K562 (cell line): ENCODE data around the gene STK32C. TPM values are rescaled to one million over a fixed set of nuclear protein-coding genes. Genes with fewer than 3 reads are reported as not detected.

ENCODE experiments used
- ATAC-seq: fragments of 200-7000 bp; cut with Tn5 transposase; 3 replicates; pipeline ENCODE4 v1.9.1; 2020; ENCODE audit warnings: moderate library complexity
- BruUV-seq: library from RNA; stranded (reverse); fragments of 400-500 nt; replicated peaks from 2 replicates; lab custom pipeline; 2021; lab: Mats Ljungman, UMichigan
- CTCF ChIA-PET: fragments of 300-600 bp; formaldehyde crosslinking; extraction: SDS; loops from one replicate; lab custom pipeline; 2021; ENCODE audit warnings: low intra/inter-chr PET ratio; lab: Yijun Ruan, JAX
- POLR2A ChIA-PET: fragments of 300-600, 350-650 bp; sonication (Branson Sonifier 250); formaldehyde crosslinking; extraction: SDS; loops from one replicate; lab custom pipeline; 2021; ENCODE audit warnings: antibody characterized with exemption, inconsistent platforms; lab: Yijun Ruan, JAX
- DNase-seq, 4 experiments: peaks; one replicate each; pipeline versions ENCODE4 v3.0.0 to v3.0.0-alpha.2; 2011 to 2018; ENCODE audit warnings: low spot score in 3 of 4, mixed read lengths in 3 of 4; ENCODE audit errors: extremely low read depth in 1 of 4
- FAIRE-seq: peaks from 2 replicates; lab custom pipeline; 2011; peaks lifted over from hg19 to GRCh38; lab: Jason Lieb, UNC
- H2AFZ ChIP-seq: 2 replicates; pipeline ENCODE4 v1.6.0; 2011; ENCODE audit warnings: low read depth, low read length, control low read depth, inconsistent platforms
- H3K27ac ChIP-seq: fragments of 200-600 bp; 3 replicates; pipeline ENCODE4 v1.8.0; 2011; ENCODE audit warnings: low read depth, mild to moderate bottlenecking, control low read depth, inconsistent platforms, low read length, moderate library complexity, mixed read lengths; ENCODE audit errors: extremely low read depth
- H3K27me3 ChIP-seq, 2 experiments: fragments of 300-600 bp in 1 of 2; 2 replicates in 1 of 2; 3 replicates in 1 of 2; pipeline versions ENCODE4 v1.6.0 to v1.8.0; 2011; ENCODE audit warnings: inconsistent platforms in 2 of 2, low read length in 2 of 2, mild to moderate bottlenecking in 1 of 2, mixed read lengths in 1 of 2, moderate library complexity in 1 of 2; ENCODE audit not compliant: control insufficient read depth in 2 of 2, insufficient read depth in 2 of 2
- H3K36me3 ChIP-seq: fragments of 300-600 bp; 3 replicates; pipeline ENCODE4 v1.8.0; 2011; ENCODE audit warnings: mild to moderate bottlenecking, low read length, inconsistent platforms; ENCODE audit not compliant: control insufficient read depth, insufficient read depth
- H3K4me1 ChIP-seq, 2 experiments: fragments of 200-600 bp in 1 of 2; replicated peaks in 1 of 2; 2 replicates in 1 of 2; 3 replicates in 1 of 2; pipeline versions ENCODE4 v1.5.1 to v1.8.0; 2011; ENCODE audit warnings: inconsistent platforms in 2 of 2, low read length in 2 of 2, mild to moderate bottlenecking in 1 of 2, mixed read lengths in 1 of 2, moderate library complexity in 1 of 2; ENCODE audit not compliant: control insufficient read depth in 2 of 2, insufficient read depth in 2 of 2
- H3K4me2 ChIP-seq: 2 replicates; pipeline ENCODE4 v1.6.1; 2011; ENCODE audit warnings: low read length, control low read depth, inconsistent platforms, mixed read lengths; ENCODE audit not compliant: insufficient read depth
- H3K4me3 ChIP-seq: fragments of 200-600 bp; sonication (generic), shearing (Covaris generic); 2 replicates; pipeline ENCODE4 v1.5.1; 2016; ENCODE audit warnings: control low read depth, inconsistent platforms
- H3K79me2 ChIP-seq: fragments of 200-600 bp; 3 replicates; pipeline ENCODE4 v1.8.0; 2011; ENCODE audit warnings: low read length, inconsistent platforms; ENCODE audit not compliant: control insufficient read depth, insufficient read depth
- H3K9ac ChIP-seq, 2 experiments: 2 replicates each; pipeline versions ENCODE4 v1.6.0 to v1.6.1; 2011; ENCODE audit warnings: low read depth in 2 of 2, low read length in 2 of 2, control low read depth in 1 of 2, inconsistent platforms in 1 of 2, mild to moderate bottlenecking in 1 of 2, mixed read lengths in 1 of 2; ENCODE audit not compliant: insufficient read depth in 1 of 2
- H3K9me1 ChIP-seq: one replicate; pipeline ENCODE4 v1.6.0; 2011; ENCODE audit warnings: inconsistent platforms, mild to moderate bottlenecking, low read length, moderate library complexity; ENCODE audit not compliant: control insufficient read depth, insufficient read depth
- H3K9me3 ChIP-seq: replicated peaks from 2 replicates; pipeline ENCODE4 v1.5.1; 2011; ENCODE audit warnings: low read depth, low read length, inconsistent platforms; ENCODE audit not compliant: control insufficient read depth, insufficient read depth
- H4K20me1 ChIP-seq: replicated peaks from 2 replicates; pipeline ENCODE4 v1.6.1; 2011; ENCODE audit warnings: low read length, inconsistent platforms, mixed read lengths; ENCODE audit not compliant: control insufficient read depth, insufficient read depth
- CSDE1 ChIP-seq, 2 experiments: fragments of 450-650 bp; IDR thresholded peaks; 2 replicates each; pipeline ENCODE4 v1.6.1; 2016; ENCODE audit warnings: mild to moderate bottlenecking in 1 of 2
- NFIC ChIP-seq: fragments of 450-650 bp; IDR thresholded peaks from 2 replicates; pipeline ENCODE4 v1.6.1; 2017; ENCODE audit warnings: mild to moderate bottlenecking, inconsistent platforms
- SIN3B ChIP-seq: fragments of 450-650 bp; IDR thresholded peaks from 2 replicates; pipeline ENCODE4 v1.6.1; 2017; ENCODE audit warnings: low read depth, mild to moderate bottlenecking, moderate library complexity
- whole genome bisulfite sequencing: fragments of 100-300 bp; shearing (Covaris generic); methylation state at CpG from one replicate; pipeline ENCODE4 v1.1.6; 2016; ENCODE audit warnings: low coverage, mixed read lengths; ENCODE audit not compliant: insufficient coverage; ENCODE audit errors: missing lambda C conversion rate; 5-methylcytosine and 5-hydroxymethylcytosine counted together
- in situ Hi-C: fragments of 300-500 bp; cut with MboI; formaldehyde crosslinking; loops from 4 replicates; pipeline ENCODE4 v1.15.0; 2018; ENCODE audit warnings: inconsistent platforms, mixed read lengths
- intact Hi-C: fragments of 100-400 bp; cut with micrococcal nuclease; formaldehyde crosslinking; loops from 2 replicates; pipeline ENCODE4 v1.14.2; 2022
- polyA plus RNA-seq, 8 experiments: library from polyadenylated mRNA; depleted of rRNA in 4 of 8; stranded (reverse) in 5 of 8; unstranded in 3 of 8; fragments of >200 nt; fragmentation: Nextera tagmentation in 2 of 8; fragmentation: Illumina TruSeq in 1 of 8; extraction: Ambion mirVana in 2 of 8; extraction: Trizol in 1 of 8; gene quantifications; 2 replicates each; pipeline versions ENCODE4 v1.2.1 to v1.2.3, GENCODE V29; 2011 to 2014; ENCODE audit warnings: inconsistent platforms in 1 of 8, missing spikeins in 1 of 8
- total RNA-seq, 7 experiments: library from RNA; depleted of rRNA in 6 of 7; stranded (reverse); fragments of >200 nt in 6 of 7; fragmentation: Illumina TruSeq in 2 of 7; extraction: Trizol in 2 of 7; gene quantifications; 2 replicates each; pipeline versions ENCODE4 v1.2.1 to v1.2.3, GENCODE V29; 2011 to 2021; ENCODE audit warnings: low replicate concordance in 1 of 7

Gene STK32C
- total and polyA plus RNA-seq, 9 of the 15 experiments (the other 6 are each of a cell fraction or from before 2014, with no cell fraction given): 1.5 to 20.9 (median 6.5) TPM

DNA sequence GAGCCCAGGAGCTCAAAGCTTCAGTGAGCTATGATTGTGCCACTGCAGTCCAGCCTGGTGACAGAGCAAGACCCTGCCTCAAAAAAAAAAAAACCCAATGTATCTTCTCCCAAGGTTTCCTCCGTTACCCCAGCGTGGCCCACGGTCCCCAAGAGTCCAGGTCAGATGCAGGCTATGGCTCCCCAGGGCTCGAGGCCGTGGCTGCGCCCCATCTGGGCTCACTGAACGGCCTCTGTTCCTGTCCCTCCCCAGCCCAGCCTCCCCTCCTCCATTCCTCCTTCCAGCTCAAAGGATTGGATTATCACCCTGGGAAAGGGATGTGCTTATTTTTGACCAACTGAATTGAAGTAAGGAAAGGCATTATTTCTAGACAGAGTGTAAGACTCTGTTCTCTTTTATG lies 31.0 kb downstream of the STK32C start:
- in situ Hi-C loops: no loop called here
- FAIRE-seq: no peak

GRCh38 chr10:132276179-132276675 lies 31.5 kb downstream of the STK32C start:
- H3K9me3 ChIP-seq: no peaks in the 10 kb centered on the region
- DNase-seq: no peak
- no peak for FAIRE-seq
- no peaks in the 10 kb centered on the region for H3K79me2 ChIP-seq
- H3K27ac ChIP-seq: no peak overlapping the region
- no peak for ATAC-seq
- no peaks in the 10 kb centered on the region for H3K9me1 ChIP-seq
- 0 out of 2 replicates have a peak, but pooled peaks cover 5% of the 10 kb centered on the region for H4K20me1 ChIP-seq
- no TSS peak for BruUV-seq
- H3K9ac ChIP-seq: no peak overlapping the region
- intact Hi-C loops (no loop called here), in situ Hi-C loops (no loop called here)
- H3K27me3 ChIP-seq: peaks cover 9 to 77% of the 10 kb centered on the region in 2 experiments; a peak in 4 of 5 replicates
- ChIA-PET CTCF (no interaction called here), POLR2A (no interaction called here)
- 9% methylated on average over 12 of the region's 13 CpGs for WGBS
- TF ChIP-seq SIN3B (no peak), NFIC (no peak)
- H2AFZ ChIP-seq: no peak overlapping the region
- H3K4me2 ChIP-seq: no peak overlapping the region
- peaks cover 6 to 15% of the 10 kb centered on the region in 2 experiments; a peak in 3 of 5 replicates for H3K4me1 ChIP-seq
- H3K4me3 ChIP-seq: no peak overlapping the region
- no peaks in the 10 kb centered on the region for H3K36me3 ChIP-seq

More for the DNA sequence above, 31.0 kb downstream of the STK32C start:
- ATAC-seq (no peak), DNase-seq (no peak)
- Histone ChIP-seq H3K9me3 (no peaks in the 10 kb centered on the region), H3K4me1 (peaks cover 6 to 17% of the 10 kb centered on the region in 2 experiments; a peak in 3 of 5 replicates), H3K27me3 (peaks cover 9 to 79% of the 10 kb centered on the region in 2 experiments; a peak in 4 of 5 replicates), H3K36me3 (no peaks in the 10 kb centered on the region), H3K4me2 (no peak overlapping the region), H3K4me3 (no peak overlapping the region), H3K27ac (no peak overlapping the region), H4K20me1 (0 out of 2 replicates have a peak, but pooled peaks cover 5% of the 10 kb centered on the region), H2AFZ (no peak overlapping the region), H3K9me1 (no peaks in the 10 kb centered on the region), H3K79me2 (no peaks in the 10 kb centered on the region), H3K9ac (no peak overlapping the region)
- intact Hi-C loops: no loop called here
- ChIA-PET CTCF (no interaction called here), POLR2A (interaction anchor here (1.0 kb wide), 1 partner anchor 12 kb away, joined by 6 read pairs; no protein-coding TSS in a partner anchor)
- WGBS: 18% methylated on average over 2 of the region's 7 CpGs
- BruUV-seq: no TSS peak
- no peak for TF ChIP-seq CSDE1 (IDR thresholded peaks at IDR 0.05)
